ENCODE data around the gene CPSF4L. TPM values are rescaled to one million over a fixed set of nuclear protein-coding genes. Genes with fewer than 3 reads are reported as not detected.
A peak's percentile ranks its signal among the peaks of the same experiment; 100 is the strongest.

Gene CPSF4L
- total RNA-seq, 2 donors from 2014 or later = not detected

- Mint-ChIP-seq H3K9me3 (no peaks in the 10 kb centered on the region), H3K36me3 (peaks cover 6% of the 10 kb centered on the region), H3K4me3 (peak overlapping the region; percentile 81)
Measured at GRCh38 chr17:73227379-73227778, 34.3 kb downstream of the CPSF4L start.

GRCh38 chr17:73226556-73227172 lies 35.0 kb downstream of the CPSF4L start:
- no peaks in the 10 kb centered on the region for H3K9me3 Mint-ChIP-seq
- no peaks in the 10 kb centered on the region for H3K27me3 Mint-ChIP-seq
- peak overlapping the region; percentile 81 for H3K4me3 Mint-ChIP-seq
- ATAC-seq (peak in 1 of 2 donors; percentile 81), DNase-seq (ENCODE audit: low spot score) (no peak)
- H3K27ac Mint-ChIP-seq = peak overlapping the region; percentile 80 to 95
- peaks cover 6% of the 10 kb centered on the region for H3K36me3 Mint-ChIP-seq
- peaks cover 41 to 64% of the 10 kb centered on the region in 2 donors for H3K4me1 Mint-ChIP-seq (ENCODE audit: low read depth in 2 of 2)

More at GRCh38 chr17:73227379-73227778, 34.3 kb downstream of the CPSF4L start:
- Mint-ChIP-seq H3K4me1 (ENCODE audit: low read depth in 2 of 2) (peaks cover 41 to 64% of the 10 kb centered on the region in 2 donors), H3K27ac (peak overlapping the region; percentile 80 to 95), H3K27me3 (no peaks in the 10 kb centered on the region)
- DNase-seq (ENCODE audit: low spot score) = no peak
- ATAC-seq = peak in 1 of 2 donors; percentile 14

DNA sequence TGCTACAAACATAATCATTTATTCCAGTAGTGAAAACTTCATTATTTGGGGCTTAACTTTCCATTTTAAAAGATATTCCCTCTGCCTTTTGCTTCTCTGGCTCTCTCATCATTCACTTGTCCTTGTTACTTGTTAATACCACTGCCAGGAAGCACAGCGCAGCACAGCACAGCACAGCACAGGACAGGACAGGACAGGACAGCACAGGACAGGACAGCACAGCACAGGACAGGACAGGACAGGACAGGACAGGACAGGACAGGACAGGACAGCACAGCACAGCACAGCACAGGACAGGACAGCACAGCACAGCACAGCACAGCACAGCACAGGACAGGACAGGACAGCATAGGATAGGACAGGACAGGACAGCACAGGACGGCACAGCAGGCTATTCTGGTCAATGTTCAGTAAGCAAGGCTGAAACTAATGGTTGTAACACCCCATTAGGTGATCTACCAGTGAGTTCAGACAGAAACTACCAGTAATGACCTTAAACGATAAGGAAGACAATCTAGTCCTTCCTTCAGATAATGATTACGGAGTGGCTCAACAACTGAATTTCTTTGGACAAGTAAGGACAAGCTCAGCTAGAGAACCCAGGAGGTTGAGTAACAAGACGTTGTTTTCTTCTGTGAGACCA lies 36.9 kb downstream of the CPSF4L start:
- peaks cover 6% of the 10 kb centered on the region for H3K36me3 Mint-ChIP-seq
- DNase-seq (ENCODE audit: low spot score) = no peak
- peak overlapping the region; percentile 54 to 61 for H3K27ac Mint-ChIP-seq
- H3K4me1 Mint-ChIP-seq (ENCODE audit: low read depth in 2 of 2) = peaks cover 35 to 48% of the 10 kb centered on the region in 2 donors
- ATAC-seq = no peak
- no peaks in the 10 kb centered on the region for H3K27me3 Mint-ChIP-seq
- H3K4me3 Mint-ChIP-seq = peak overlapping the region; percentile 70
- no peaks in the 10 kb centered on the region for H3K9me3 Mint-ChIP-seq

DNA sequence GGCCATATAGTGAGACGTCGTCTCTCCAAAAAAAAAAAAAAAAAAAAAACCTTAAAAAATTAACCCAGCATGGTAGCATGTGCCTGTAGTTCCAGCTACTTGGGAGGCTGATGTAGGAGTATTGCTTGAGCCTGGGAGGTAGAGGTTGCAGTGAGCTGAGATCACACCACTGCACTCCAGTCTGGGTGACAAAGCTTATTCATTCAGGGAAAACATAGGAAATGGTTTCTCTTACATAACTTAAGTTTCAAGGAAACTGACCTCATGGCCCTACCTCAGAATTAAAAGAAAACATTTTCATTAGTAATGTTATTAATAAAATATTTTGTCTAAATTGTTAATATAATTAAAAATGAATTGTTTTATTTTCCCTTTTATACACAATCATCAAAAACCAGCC lies 37.4 kb downstream of the CPSF4L start:
- Mint-ChIP-seq H3K4me1 (ENCODE audit: low read depth in 2 of 2) (peaks cover 32 to 45% of the 10 kb centered on the region in 2 donors), H3K36me3 (peaks cover 6% of the 10 kb centered on the region), H3K27me3 (no peaks in the 10 kb centered on the region)

GRCh38 chr17:73223626-73224230 lies 38.0 kb downstream of the CPSF4L start:
- ATAC-seq (no peak), DNase-seq (ENCODE audit: low spot score) (no peak)
- Mint-ChIP-seq H3K4me1 (ENCODE audit: low read depth in 2 of 2) (peaks cover 27 to 40% of the 10 kb centered on the region in 2 donors), H3K27me3 (no peaks in the 10 kb centered on the region), H3K4me3 (no peak overlapping the region), H3K9me3 (no peaks in the 10 kb centered on the region), H3K27ac (peak overlapping the region; percentile 58 to 62), H3K36me3 (peaks cover 6% of the 10 kb centered on the region)

More for the DNA sequence above, 37.4 kb downstream of the CPSF4L start:
- no peaks in the 10 kb centered on the region for H3K9me3 Mint-ChIP-seq
- DNase-seq (ENCODE audit: low spot score) = no peak
- H3K27ac Mint-ChIP-seq = peak overlapping the region; percentile 61 to 62
- peak overlapping the region; percentile 70 for H3K4me3 Mint-ChIP-seq
- no peak for ATAC-seq

GRCh38 chr17:73215447-73215846 lies 46.2 kb downstream of the CPSF4L start:
- Mint-ChIP-seq H3K36me3 (peaks cover 10% of the 10 kb centered on the region), H3K27me3 (no peaks in the 10 kb centered on the region), H3K4me3 (no peak overlapping the region), H3K4me1 (ENCODE audit: low read depth in 2 of 2) (peaks cover 24 to 30% of the 10 kb centered on the region in 2 donors), H3K9me3 (no peaks in the 10 kb centered on the region), H3K27ac (peak overlapping the region in 1 of 2 donors; percentile 34)
- ATAC-seq = no peak
- no peak for DNase-seq (ENCODE audit: low spot score)

GRCh38 chr17:73214851-73215250 lies 46.8 kb downstream of the CPSF4L start:
- peaks cover 12% of the 10 kb centered on the region for H3K36me3 Mint-ChIP-seq
- H3K9me3 Mint-ChIP-seq = no peaks in the 10 kb centered on the region
- H3K4me1 Mint-ChIP-seq (ENCODE audit: low read depth in 2 of 2) = peaks cover 26 to 30% of the 10 kb centered on the region in 2 donors
- H3K4me3 Mint-ChIP-seq = no peak overlapping the region
- DNase-seq (ENCODE audit: low spot score) (no peak), ATAC-seq (no peak)
- no peaks in the 10 kb centered on the region for H3K27me3 Mint-ChIP-seq
- H3K27ac Mint-ChIP-seq = peak overlapping the region in 1 of 2 donors; percentile 34

DNA sequence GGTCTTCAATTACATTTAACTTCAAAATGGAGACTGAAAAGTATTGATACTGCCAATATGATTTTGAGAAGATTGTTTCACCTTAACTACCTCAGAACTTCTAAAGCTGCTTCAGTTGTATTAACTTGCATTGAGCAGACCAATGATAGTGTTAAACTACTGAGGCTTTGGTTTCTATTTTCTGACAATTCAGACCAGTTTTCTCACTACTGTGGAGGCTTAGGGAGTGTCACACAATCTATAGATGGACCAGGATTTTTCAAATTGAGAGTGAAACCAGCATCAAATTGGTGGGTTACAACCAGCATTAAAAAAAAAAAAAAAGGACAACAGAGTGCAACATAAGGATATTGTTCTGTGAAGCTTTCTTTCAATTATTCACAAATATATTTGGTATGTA lies 47.7 kb downstream of the CPSF4L start:
- Mint-ChIP-seq H3K9me3 (no peaks in the 10 kb centered on the region), H3K36me3 (peaks cover 13% of the 10 kb centered on the region), H3K4me3 (no peak overlapping the region), H3K27ac (peak overlapping the region in 1 of 2 donors; percentile 33), H3K4me1 (ENCODE audit: low read depth in 2 of 2) (peaks cover 28 to 30% of the 10 kb centered on the region in 2 donors), H3K27me3 (no peaks in the 10 kb centered on the region)
- DNase-seq (ENCODE audit: low spot score) (no peak), ATAC-seq (peak in 1 of 2 donors; percentile 70)

- peak; percentile 64 to 72 for ATAC-seq
- Mint-ChIP-seq H3K27me3 (no peaks in the 10 kb centered on the region), H3K9me3 (no peaks in the 10 kb centered on the region), H3K4me3 (peak overlapping the region; percentile 51), H3K36me3 (peaks cover 32% of the 10 kb centered on the region), H3K27ac (peak overlapping the region in 1 of 2 donors; percentile 42), H3K4me1 (ENCODE audit: low read depth in 2 of 2) (peaks cover 30 to 34% of the 10 kb centered on the region in 2 donors)
- peak; percentile 72 for DNase-seq (ENCODE audit: low spot score)
Measured at GRCh38 chr17:73211745-73212144, 49.9 kb downstream of the CPSF4L start.

- no peak overlapping the region for H3K27ac Mint-ChIP-seq
- no peak overlapping the region for H3K4me3 Mint-ChIP-seq
- DNase-seq (ENCODE audit: low spot score) = no peak
- no peaks in the 10 kb centered on the region for H3K9me3 Mint-ChIP-seq
- peaks cover 23% of the 10 kb centered on the region for H3K36me3 Mint-ChIP-seq
- H3K4me1 Mint-ChIP-seq (ENCODE audit: low read depth in 2 of 2) = peaks cover 16 to 24% of the 10 kb centered on the region in 2 donors
- no peaks in the 10 kb centered on the region for H3K27me3 Mint-ChIP-seq
- no peak for ATAC-seq
Measured at GRCh38 chr17:73210002-73210678, 51.5 kb downstream of the CPSF4L start.

DNA sequence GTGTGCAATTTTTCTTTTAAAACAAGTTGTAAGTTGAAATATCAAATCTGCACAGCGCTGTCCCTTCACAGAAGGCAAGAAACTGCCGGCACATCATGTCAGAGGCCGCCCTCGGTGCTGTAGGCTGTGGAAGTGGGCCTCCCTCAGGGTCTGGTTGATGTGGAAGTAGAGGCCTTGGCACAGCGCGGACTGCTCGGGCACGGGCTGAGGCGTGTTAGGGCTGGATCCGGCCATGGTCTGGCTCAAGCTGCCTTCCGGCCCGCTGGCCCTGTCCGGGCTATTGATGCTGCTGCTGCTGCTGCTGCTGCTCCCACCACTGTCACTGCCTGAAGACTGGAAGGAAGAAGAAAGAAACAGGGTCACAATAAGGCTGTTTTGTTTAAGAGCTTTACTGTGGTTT lies 52.2 kb downstream of the CPSF4L start:
- Mint-ChIP-seq H3K27ac (no peak overlapping the region), H3K4me3 (no peak overlapping the region), H3K4me1 (ENCODE audit: low read depth in 2 of 2) (peaks cover 16 to 24% of the 10 kb centered on the region in 2 donors), H3K36me3 (peaks cover 23% of the 10 kb centered on the region), H3K27me3 (no peaks in the 10 kb centered on the region), H3K9me3 (no peaks in the 10 kb centered on the region)
- DNase-seq (ENCODE audit: low spot score) (no peak), ATAC-seq (no peak)

DNA sequence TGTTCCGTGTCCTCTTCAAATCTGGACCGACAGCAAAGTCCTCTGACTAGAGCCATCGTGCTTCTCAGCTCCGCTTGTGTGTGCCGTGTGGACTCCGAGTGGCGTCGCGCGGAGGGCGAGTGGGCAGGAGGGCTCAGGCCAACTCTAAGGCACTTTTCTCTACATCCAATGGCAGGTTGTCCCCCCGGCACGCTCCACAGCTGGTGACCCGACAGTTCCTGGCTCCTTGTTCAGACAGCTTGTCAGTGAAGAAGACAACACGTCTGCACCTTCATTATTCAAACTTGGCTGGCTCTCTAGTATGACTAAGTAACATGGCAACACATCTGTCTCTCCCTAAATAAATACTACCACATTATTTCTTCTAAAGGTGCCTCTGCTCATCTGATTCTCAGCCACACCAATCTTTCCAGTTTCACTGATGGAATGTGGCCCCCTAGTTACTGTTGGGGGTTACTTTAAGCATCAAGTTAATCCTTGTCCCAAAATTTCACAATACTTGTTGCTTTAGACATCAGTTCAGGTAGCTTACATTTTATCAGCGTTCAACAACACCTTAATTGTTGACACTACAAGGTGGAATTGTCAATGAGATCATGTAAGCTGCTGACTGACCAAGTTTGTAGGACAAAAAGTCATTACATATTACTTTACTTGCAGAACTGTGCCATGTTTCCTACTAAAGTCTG lies 53.4 kb downstream of the CPSF4L start:
- Mint-ChIP-seq H3K36me3 (peaks cover 23% of the 10 kb centered on the region), H3K4me3 (no peak overlapping the region), H3K9me3 (no peaks in the 10 kb centered on the region), H3K27ac (peak overlapping the region; percentile 7 to 25), H3K4me1 (ENCODE audit: low read depth in 2 of 2) (peaks cover 20 to 28% of the 10 kb centered on the region in 2 donors), H3K27me3 (no peaks in the 10 kb centered on the region)
- DNase-seq (ENCODE audit: low spot score) (no peak), ATAC-seq (no peak)

DNA sequence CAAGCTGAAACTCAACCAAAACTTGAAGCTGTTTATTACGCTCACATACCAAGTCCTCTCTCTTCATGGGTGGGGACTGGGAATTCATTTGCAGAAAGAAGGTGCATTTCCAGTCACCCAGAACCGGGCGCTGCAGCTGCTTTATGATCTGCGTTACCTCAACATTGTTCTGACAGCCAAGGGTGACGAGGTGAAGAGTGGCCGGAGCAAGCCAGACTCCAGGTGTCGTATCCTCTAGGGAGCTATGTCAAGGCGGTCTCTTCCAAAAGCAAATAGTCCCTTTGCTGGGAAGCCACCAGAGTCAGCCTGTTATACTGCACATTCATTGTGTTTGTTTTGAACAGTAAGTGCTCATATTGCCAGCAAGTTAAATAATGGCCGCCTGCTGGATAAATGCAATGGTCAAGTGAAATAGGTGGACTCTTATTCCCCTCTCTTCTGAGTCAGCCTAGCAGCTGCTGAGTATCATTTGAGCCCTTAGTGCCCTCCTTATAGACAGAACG lies 56.2 kb downstream of the CPSF4L start:
- Mint-ChIP-seq H3K36me3 (peaks cover 23% of the 10 kb centered on the region), H3K27ac (no peak overlapping the region), H3K4me1 (ENCODE audit: low read depth in 2 of 2) (peaks cover 15 to 22% of the 10 kb centered on the region in 2 donors), H3K9me3 (no peaks in the 10 kb centered on the region), H3K27me3 (no peaks in the 10 kb centered on the region), H3K4me3 (no peak overlapping the region)
- no peak for DNase-seq (ENCODE audit: low spot score)
- no peak for ATAC-seq
